Epithelial cell of proximal tubule (primary cell): Measurements from ENCODE around the gene AREG. TPM values are rescaled to one million over a fixed set of nuclear protein-coding genes. Genes with fewer than 3 reads are reported as not detected.

Source experiments
- DNase-seq: peaks from one replicate; pipeline ENCODE4 v3.0.0-alpha.2; 2011; ENCODE audit warnings: low read depth
- H3K4me3 ChIP-seq: 2 replicates; pipeline ENCODE4 v1.5.1; 2011; ENCODE audit warnings: low read depth, mild to moderate bottlenecking, low read length
- total RNA-seq: library from RNA; depleted of rRNA; stranded (reverse); fragments of >200 nt; gene quantifications from 2 replicates; pipeline ENCODE4 v1.2.3, GENCODE V29; 2015
- TF ChIP-seq, protein P1 (sequence below): conservative IDR thresholded peaks from 2 replicates; pipeline ENCODE4 v1.5.1; 2012; ENCODE audit warnings: low read depth, mild to moderate bottlenecking, low read length

The AREG gene
- total RNA-seq, 1 donor from 2014 or later: 211 TPM

DNA sequence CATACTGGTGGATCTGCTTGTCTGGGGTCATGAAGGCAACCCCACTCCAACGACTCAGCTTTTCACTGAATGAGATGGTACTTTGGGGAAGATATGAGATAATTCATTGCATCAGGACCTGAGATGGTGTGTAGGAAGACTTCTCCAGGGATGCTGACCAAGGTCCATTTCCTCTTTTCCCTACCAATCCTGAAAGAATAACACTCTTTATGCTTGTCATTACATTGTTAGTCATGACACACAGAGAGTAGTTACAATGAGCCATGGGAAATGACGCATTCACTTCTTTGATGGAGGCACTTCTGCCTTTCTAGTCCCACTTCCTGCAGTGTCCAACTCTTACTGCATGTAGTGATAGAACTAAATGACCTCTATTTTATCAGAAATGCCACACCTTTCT is 58.6 kb downstream of the AREG start:
- no peak for DNase-seq
- TF ChIP-seq, protein P1, sequence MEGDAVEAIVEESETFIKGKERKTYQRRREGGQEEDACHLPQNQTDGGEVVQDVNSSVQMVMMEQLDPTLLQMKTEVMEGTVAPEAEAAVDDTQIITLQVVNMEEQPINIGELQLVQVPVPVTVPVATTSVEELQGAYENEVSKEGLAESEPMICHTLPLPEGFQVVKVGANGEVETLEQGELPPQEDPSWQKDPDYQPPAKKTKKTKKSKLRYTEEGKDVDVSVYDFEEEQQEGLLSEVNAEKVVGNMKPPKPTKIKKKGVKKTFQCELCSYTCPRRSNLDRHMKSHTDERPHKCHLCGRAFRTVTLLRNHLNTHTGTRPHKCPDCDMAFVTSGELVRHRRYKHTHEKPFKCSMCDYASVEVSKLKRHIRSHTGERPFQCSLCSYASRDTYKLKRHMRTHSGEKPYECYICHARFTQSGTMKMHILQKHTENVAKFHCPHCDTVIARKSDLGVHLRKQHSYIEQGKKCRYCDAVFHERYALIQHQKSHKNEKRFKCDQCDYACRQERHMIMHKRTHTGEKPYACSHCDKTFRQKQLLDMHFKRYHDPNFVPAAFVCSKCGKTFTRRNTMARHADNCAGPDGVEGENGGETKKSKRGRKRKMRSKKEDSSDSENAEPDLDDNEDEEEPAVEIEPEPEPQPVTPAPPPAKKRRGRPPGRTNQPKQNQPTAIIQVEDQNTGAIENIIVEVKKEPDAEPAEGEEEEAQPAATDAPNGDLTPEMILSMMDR: no peak
- no peak overlapping the region for H3K4me3 ChIP-seq

GRCh38 chr4:74504212-74504611 is 59.3 kb downstream of the AREG start:
- no peak for DNase-seq
- no peak overlapping the region for H3K4me3 ChIP-seq
- TF ChIP-seq, protein P1: no peak

Other genes starting within 250 kb of the AREG start
- gene EPGN, start 136.7 kb upstream of the AREG start, total RNA-seq: 1.9 and 32.6 TPM in 2 replicates
- gene EREG, start 80.0 kb upstream of the AREG start, total RNA-seq: 3.1 and 16.0 TPM in 2 replicates